GM12878 (cell line): ENCODE data around the gene RAP1GAP2. TPM values are rescaled to one million over a fixed set of nuclear protein-coding genes. Genes with fewer than 3 reads are reported as not detected.

Experiments
- BCLAF1 ChIP-seq: fragments of 450-650 bp; IDR thresholded peaks from 2 replicates; pipeline ENCODE4 v1.6.1; 2017; ENCODE audit warnings: antibody characterized with exemption, mild to moderate bottlenecking, moderate library complexity
- EP300 ChIP-seq, 2 experiments: fragments of 150-350 bp in 1 of 2; IDR thresholded peaks; 2 replicates each; pipeline ENCODE4 v1.6.1; 2011 to 2012; ENCODE audit warnings: low read depth in 2 of 2, low read length in 2 of 2, borderline replicate concordance in 1 of 2, improper control_type of control experiment in 1 of 2, inconsistent platforms in 1 of 2; ENCODE audit not compliant: control insufficient read depth in 1 of 2
- IRF3 ChIP-seq: fragments of 450-650 bp; IDR thresholded peaks from 2 replicates; pipeline ENCODE4 v1.6.1; 2014; ENCODE audit warnings: mild to moderate bottlenecking
- MTA2 ChIP-seq: fragments of 450-650 bp; IDR thresholded peaks from 2 replicates; pipeline ENCODE4 v1.6.1; 2016; ENCODE audit warnings: low read depth, mild to moderate bottlenecking, moderate library complexity
- PAX8 ChIP-seq: fragments of 450-650 bp; IDR thresholded peaks from 2 replicates; pipeline ENCODE4 v1.6.1; 2017; ENCODE audit warnings: mild to moderate bottlenecking, moderate library complexity
- RELB ChIP-seq: fragments of 450-650 bp; IDR thresholded peaks from 2 replicates; pipeline ENCODE4 v1.6.1; 2017; ENCODE audit warnings: low read depth, mild to moderate bottlenecking, moderate library complexity
- TCF3 ChIP-seq: IDR thresholded peaks from 2 replicates; pipeline ENCODE4 v1.6.1; 2012; ENCODE audit warnings: low read depth, mild to moderate bottlenecking, low read length, borderline replicate concordance; ENCODE audit not compliant: insufficient read depth
- ZBTB40 ChIP-seq: fragments of 450-650 bp; IDR thresholded peaks from 2 replicates; pipeline ENCODE4 v1.6.1; 2016; ENCODE audit warnings: mild to moderate bottlenecking, moderate library complexity, borderline replicate concordance
- ZNF384 ChIP-seq: IDR thresholded peaks from 2 replicates; pipeline ENCODE4 v1.6.1; 2012; ENCODE audit warnings: low read depth, mild to moderate bottlenecking, low read length, improper control_type of control experiment, borderline replicate concordance
- polyA plus RNA-seq, 11 experiments: library from polyadenylated mRNA; depleted of rRNA in 4 of 11; unstranded in 6 of 11; stranded (reverse) in 5 of 11; fragments of >200 nt; fragmentation: Nextera tagmentation in 4 of 11; fragmentation: Illumina TruSeq in 1 of 11; extraction: Ambion mirVana in 4 of 11; extraction: Trizol in 1 of 11; gene quantifications; 1 replicate in 1 of 11; 2 replicates in 10 of 11; pipeline versions ENCODE4 v1.2.1 to v1.2.3, GENCODE V29; 2011 to 2016; ENCODE audit warnings: inconsistent platforms in 2 of 11, missing spikeins in 2 of 11, low read depth in 1 of 11
- total RNA-seq, 4 experiments: library from RNA; depleted of rRNA in 3 of 4; stranded (reverse); fragments of >200 nt in 3 of 4; fragmentation: Illumina TruSeq in 1 of 4; extraction: Trizol in 1 of 4; gene quantifications; 2 replicates each; pipeline versions ENCODE4 v1.2.1 to v1.2.3, GENCODE V29; 2013 to 2021

RAP1GAP2 gene
- total and polyA plus RNA-seq, 10 of the 15 experiments (the other 5 are each of a cell fraction or from before 2014, with no cell fraction given), result 0.03 to 0.95 (median 0.49) TPM; not detected in 2

GRCh38 chr17:2897605-2898004, 101.4 kb downstream of the RAP1GAP2 start (continued):
- TF ChIP-seq EP300 (IDR thresholded peaks at IDR 0.05; ENCODE audit: borderline replicate concordance in 1 of 2, control insufficient read depth in 1 of 2, low read depth in 2 of 2, low read length in 2 of 2) (no peak), MTA2 (no peak), IRF3 (no peak), RELB (no peak), BCLAF1 (no peak), PAX8 (no peak), ZBTB40 (no peak), ZNF384 (no peak), TCF3 (no peak)
